Upper lobe of left lung (tissue), 4 donors: Measurements from ENCODE around the gene OR52A1.
"Not testable (repeated sequence)": the region's sequence is repeated elsewhere in the genome, so short reads cannot be mapped to it uniquely, and the experiment has no call there.

Source experiments
- CTCF ChIP-seq, 6 experiments: fragments of 450-650 bp in 4 of 6; fragments of 200-600 bp in 2 of 6; sonication (generic) in 2 of 6; IDR thresholded peaks; one replicate each; pipeline ENCODE4 v1.5.1; 2016 to 2019; ENCODE audit warnings: antibody characterized with exemption in 6 of 6
- POLR2AphosphoS5 ChIP-seq, 2 donors: sonication (generic); formaldehyde crosslinking; IDR thresholded peaks; one replicate each; pipeline ENCODE4 v1.5.1; 2017; ENCODE audit warnings: antibody characterized with exemption in 2 of 2

DNA sequence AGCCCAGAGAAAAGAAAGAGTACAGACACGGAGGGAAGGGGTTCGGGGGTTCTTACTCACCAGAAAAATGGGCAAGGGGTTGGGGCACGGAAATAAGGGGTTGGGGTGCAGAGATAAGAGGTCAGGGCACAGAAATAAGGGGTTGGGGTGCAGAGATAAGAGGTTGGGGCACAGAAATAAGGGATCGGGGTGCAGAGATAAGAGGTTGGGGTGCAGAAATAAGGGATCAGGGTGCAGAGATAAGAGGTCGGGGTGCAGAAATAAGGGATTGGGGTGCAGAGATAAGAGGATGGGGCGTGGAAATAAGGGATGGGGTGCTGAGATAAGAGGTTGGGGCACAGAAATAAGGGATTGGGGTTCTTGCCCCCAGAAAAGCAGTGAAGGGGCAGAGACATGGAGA, 10.2 kb upstream of the OR52A1 start:
- not testable (repeated sequence) for TF ChIP-seq POLR2AphosphoS5, CTCF (IDR thresholded peaks at IDR 0.05)
